ENCODE data around the gene SLIT3. TPM values are rescaled to one million over a fixed set of nuclear protein-coding genes. Genes with fewer than 3 reads are reported as not detected.

Gene SLIT3
- polyA plus RNA-seq, 1 of the 3 experiments (the other 2 are of a cell fraction): 119 TPM

DNA sequence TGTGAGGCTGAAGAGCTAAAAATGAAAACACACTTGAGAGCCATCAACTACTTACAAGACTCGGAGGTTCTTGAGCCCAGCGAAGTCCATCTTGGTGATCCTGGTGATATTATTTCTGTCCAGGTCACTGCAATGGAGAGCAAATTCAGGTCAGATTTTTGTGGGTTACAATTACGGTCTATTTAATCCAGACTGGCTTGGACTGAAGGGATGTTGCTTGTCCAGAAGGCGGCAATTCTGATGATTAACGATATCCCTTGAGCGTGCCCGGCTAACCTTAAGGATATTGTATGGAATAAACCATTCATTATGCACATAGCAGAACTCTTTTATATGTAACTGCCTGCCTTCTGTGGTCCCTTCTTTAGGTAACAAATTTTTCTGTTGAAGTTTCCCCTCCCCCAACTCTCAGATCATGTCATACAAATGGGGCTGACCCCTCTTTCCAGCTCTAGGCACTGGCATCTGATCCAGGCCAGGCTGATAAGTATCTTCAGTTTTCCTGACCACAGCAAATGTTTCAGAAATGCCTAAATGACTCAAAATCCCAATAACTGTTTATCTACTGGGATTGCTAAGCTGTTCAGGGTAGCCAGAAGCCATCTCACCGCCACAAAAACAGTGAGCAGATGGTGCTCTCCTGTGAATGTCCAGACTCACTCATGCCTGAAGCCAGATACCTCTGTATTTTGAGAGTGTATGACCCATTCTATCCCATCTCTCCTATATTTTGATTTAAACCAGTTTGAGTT, 49.4 kb downstream of the SLIT3 start:
- H3K9ac ChIP-seq: no peak overlapping the region
- peaks cover 5 to 37% of the 10 kb centered on the region in 2 experiments for H3K4me1 ChIP-seq (ENCODE audit: control insufficient read depth in 1 of 2, insufficient read depth in 2 of 2, low read depth in 1 of 2, low read length in 1 of 2)
- H3K9me2 ChIP-seq: no peaks in the 10 kb centered on the region
- H3F3A ChIP-seq (replicated peaks; ENCODE audit: insufficient read depth): peaks cover 11% of the 10 kb centered on the region
- H4K20me1 ChIP-seq (ENCODE audit: insufficient read depth): no peaks in the 10 kb centered on the region; the same call in 1 of the 2 replicates
- peaks cover 4% of the 10 kb centered on the region; the same call in 1 of the 2 replicates for H3K79me2 ChIP-seq (ENCODE audit: insufficient read depth)
- peak overlapping the region; percentile 8; the same call in 1 of the 2 replicates for H3K4me2 ChIP-seq
- TF ChIP-seq JUND (IDR thresholded peaks at IDR 0.05) (peak; percentile 65), TAF1 (IDR thresholded peaks at IDR 0.05; ENCODE audit: borderline replicate concordance, low read depth, low read length) (no peak), TEAD4 (IDR thresholded peaks at IDR 0.05; ENCODE audit: borderline replicate concordance, insufficient read depth) (0 out of 2 replicates have a peak, but pooled peaks have one; percentile 49), SIN3A (IDR thresholded peaks at IDR 0.05; ENCODE audit: borderline replicate concordance, low read depth, low read length) (no peak), RAD21 (IDR thresholded peaks at IDR 0.05; ENCODE audit: low read length) (peak; percentile 24; the same call in 1 of the 2 replicates), NFIC (IDR thresholded peaks at IDR 0.05; ENCODE audit: borderline replicate concordance) (peak; percentile 58), RXRA (IDR thresholded peaks at IDR 0.05; ENCODE audit: borderline replicate concordance, low read depth) (peak; percentile 51; the same call in 1 of the 2 replicates), EP300 (IDR thresholded peaks at IDR 0.05; ENCODE audit: borderline replicate concordance in 1 of 2, low read depth in 1 of 2, low read length in 1 of 2) (peak; percentile 64 to 70; a peak in 3 of 4 replicates), FOSL2 (IDR thresholded peaks at IDR 0.05; ENCODE audit: borderline replicate concordance, low read depth) (peak; percentile 40; the same call in 1 of the 2 replicates), YY1 (IDR thresholded peaks at IDR 0.05; ENCODE audit: low read depth) (no peak), SMC3 (IDR thresholded peaks at IDR 0.05; ENCODE audit: low read depth, low read length) (no peak), MXI1 (IDR thresholded peaks at IDR 0.05; ENCODE audit: low read depth, low read length) (peak; percentile 12; the same call in 1 of the 2 replicates), RFX5 (IDR thresholded peaks at IDR 0.05; ENCODE audit: low read length) (no peak), TCF12 (IDR thresholded peaks at IDR 0.05) (peak; percentile 90), ELF1 (IDR thresholded peaks at IDR 0.05) (no peak), GABPA (IDR thresholded peaks at IDR 0.05; ENCODE audit: low read depth) (no peak), MEF2A (IDR thresholded peaks at IDR 0.05; ENCODE audit: borderline replicate concordance, low read depth) (0 out of 2 replicates have a peak, but pooled peaks have one; percentile 9), GATA2 (CRISPR knock-in tag; IDR thresholded peaks at IDR 0.05) (peak; percentile 72), RCOR1 (IDR thresholded peaks at IDR 0.05; ENCODE audit: low read length) (peak; percentile 58; the same call in 1 of the 2 replicates), EZH2phosphoT487 (IDR thresholded peaks at IDR 0.05; ENCODE audit: borderline replicate concordance, low read depth) (no peak)
- TF ChIP-seq, protein P1, sequence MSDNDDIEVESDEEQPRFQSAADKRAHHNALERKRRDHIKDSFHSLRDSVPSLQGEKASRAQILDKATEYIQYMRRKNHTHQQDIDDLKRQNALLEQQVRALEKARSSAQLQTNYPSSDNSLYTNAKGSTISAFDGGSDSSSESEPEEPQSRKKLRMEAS (IDR thresholded peaks at IDR 0.05; ENCODE audit: low read depth): no peak
- TF ChIP-seq, protein P2, sequence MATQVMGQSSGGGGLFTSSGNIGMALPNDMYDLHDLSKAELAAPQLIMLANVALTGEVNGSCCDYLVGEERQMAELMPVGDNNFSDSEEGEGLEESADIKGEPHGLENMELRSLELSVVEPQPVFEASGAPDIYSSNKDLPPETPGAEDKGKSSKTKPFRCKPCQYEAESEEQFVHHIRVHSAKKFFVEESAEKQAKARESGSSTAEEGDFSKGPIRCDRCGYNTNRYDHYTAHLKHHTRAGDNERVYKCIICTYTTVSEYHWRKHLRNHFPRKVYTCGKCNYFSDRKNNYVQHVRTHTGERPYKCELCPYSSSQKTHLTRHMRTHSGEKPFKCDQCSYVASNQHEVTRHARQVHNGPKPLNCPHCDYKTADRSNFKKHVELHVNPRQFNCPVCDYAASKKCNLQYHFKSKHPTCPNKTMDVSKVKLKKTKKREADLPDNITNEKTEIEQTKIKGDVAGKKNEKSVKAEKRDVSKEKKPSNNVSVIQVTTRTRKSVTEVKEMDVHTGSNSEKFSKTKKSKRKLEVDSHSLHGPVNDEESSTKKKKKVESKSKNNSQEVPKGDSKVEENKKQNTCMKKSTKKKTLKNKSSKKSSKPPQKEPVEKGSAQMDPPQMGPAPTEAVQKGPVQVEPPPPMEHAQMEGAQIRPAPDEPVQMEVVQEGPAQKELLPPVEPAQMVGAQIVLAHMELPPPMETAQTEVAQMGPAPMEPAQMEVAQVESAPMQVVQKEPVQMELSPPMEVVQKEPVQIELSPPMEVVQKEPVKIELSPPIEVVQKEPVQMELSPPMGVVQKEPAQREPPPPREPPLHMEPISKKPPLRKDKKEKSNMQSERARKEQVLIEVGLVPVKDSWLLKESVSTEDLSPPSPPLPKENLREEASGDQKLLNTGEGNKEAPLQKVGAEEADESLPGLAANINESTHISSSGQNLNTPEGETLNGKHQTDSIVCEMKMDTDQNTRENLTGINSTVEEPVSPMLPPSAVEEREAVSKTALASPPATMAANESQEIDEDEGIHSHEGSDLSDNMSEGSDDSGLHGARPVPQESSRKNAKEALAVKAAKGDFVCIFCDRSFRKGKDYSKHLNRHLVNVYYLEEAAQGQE (IDR thresholded peaks at IDR 0.05; ENCODE audit: low read depth, low read length): no peak
- TF ChIP-seq, protein P3, sequence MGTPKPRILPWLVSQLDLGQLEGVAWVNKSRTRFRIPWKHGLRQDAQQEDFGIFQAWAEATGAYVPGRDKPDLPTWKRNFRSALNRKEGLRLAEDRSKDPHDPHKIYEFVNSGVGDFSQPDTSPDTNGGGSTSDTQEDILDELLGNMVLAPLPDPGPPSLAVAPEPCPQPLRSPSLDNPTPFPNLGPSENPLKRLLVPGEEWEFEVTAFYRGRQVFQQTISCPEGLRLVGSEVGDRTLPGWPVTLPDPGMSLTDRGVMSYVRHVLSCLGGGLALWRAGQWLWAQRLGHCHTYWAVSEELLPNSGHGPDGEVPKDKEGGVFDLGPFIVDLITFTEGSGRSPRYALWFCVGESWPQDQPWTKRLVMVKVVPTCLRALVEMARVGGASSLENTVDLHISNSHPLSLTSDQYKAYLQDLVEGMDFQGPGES (IDR thresholded peaks at IDR 0.05; ENCODE audit: low read depth, low read length): no peak
- TF ChIP-seq, protein P4, sequence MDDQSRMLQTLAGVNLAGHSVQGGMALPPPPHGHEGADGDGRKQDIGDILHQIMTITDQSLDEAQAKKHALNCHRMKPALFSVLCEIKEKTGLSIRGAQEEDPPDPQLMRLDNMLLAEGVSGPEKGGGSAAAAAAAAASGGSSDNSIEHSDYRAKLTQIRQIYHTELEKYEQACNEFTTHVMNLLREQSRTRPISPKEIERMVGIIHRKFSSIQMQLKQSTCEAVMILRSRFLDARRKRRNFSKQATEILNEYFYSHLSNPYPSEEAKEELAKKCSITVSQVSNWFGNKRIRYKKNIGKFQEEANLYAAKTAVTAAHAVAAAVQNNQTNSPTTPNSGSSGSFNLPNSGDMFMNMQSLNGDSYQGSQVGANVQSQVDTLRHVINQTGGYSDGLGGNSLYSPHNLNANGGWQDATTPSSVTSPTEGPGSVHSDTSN (IDR thresholded peaks at IDR 0.05): peak; percentile 70
- ChIA-PET CTCF (interaction anchor here (0.6 to 3.1 kb wide), 5 partner anchors 13 to 305 kb away, joined by 3 to 11 read pairs (median 4); partner anchors contain the start of gene SLIT3), POLR2A (no interaction called here)
- whole genome bisulfite sequencing (ENCODE audit: low lambda C conversion rate): 91% methylated on average over 8 of the region's 8 CpGs
- H3K36me3 ChIP-seq (replicated peaks in 1 of 2; ENCODE audit: control insufficient read depth in 1 of 2, insufficient read depth in 2 of 2, low read length in 1 of 2): peaks cover 28 to 37% of the 10 kb centered on the region in 2 experiments
- no peaks in the 10 kb centered on the region for H3K9me3 ChIP-seq
- H3K27ac ChIP-seq (ENCODE audit: low read depth in 2 of 2, low read length in 1 of 2): peak overlapping the region; percentile 28 to 65; a peak in 3 of 4 replicates
- H3K27me3 ChIP-seq (ENCODE audit: insufficient read depth): no peaks in the 10 kb centered on the region
- peak; percentile 56 for DNase-seq
- H3K4me3 ChIP-seq (ENCODE audit: low read depth in 2 of 2, low read length in 1 of 2): no peak overlapping the region
- H2AFZ ChIP-seq (ENCODE audit: low read depth): no peak overlapping the region

Measured in SK-N-SH (cell line).